Adrenal gland (tissue), 12 donors: ENCODE data around the gene HAGH. TPM values are rescaled to one million over a fixed set of nuclear protein-coding genes. Genes with fewer than 3 reads are reported as not detected.

Experiments
- DNase-seq, 7 donors: peaks; one replicate each; pipeline ENCODE4 v3.0.0-alpha.2; 2019 to 2020
- H3K27ac ChIP-seq, 5 donors: fragments of 200-600 bp; sonication (generic) in 4 of 5; 1 replicate in 3 of 5; 2 replicates in 2 of 5; pipeline versions ENCODE4 v1.5.1 to v1.8.0; 2016 to 2020; ENCODE audit warnings: mild to moderate bottlenecking in 1 of 5
- H3K27me3 ChIP-seq: fragments of 200-600 bp; 2 replicates; pipeline ENCODE4 v1.8.0; 2021
- H3K36me3 ChIP-seq, 2 donors: fragments of 200-600 bp; replicated peaks in 1 of 2; 1 replicate in 1 of 2; 2 replicates in 1 of 2; pipeline versions ENCODE4 v1.5.1 to v1.8.0; 2018 to 2022
- H3K4me1 ChIP-seq, 2 donors: fragments of 200-600 bp; replicated peaks in 1 of 2; 1 replicate in 1 of 2; 2 replicates in 1 of 2; pipeline versions ENCODE4 v1.5.1 to v1.8.0; 2018 to 2021
- H3K4me3 ChIP-seq, 4 donors: fragments of 200-600 bp; sonication (generic) in 3 of 4; one replicate each; pipeline ENCODE4 v1.5.1; 2016 to 2018
- H3K9me3 ChIP-seq, 3 donors: fragments of 200-600 bp; sonication (generic) in 1 of 3; replicated peaks in 1 of 3; 1 replicate in 2 of 3; 2 replicates in 1 of 3; pipeline versions ENCODE4 v1.5.1 to v1.8.0; 2016 to 2021
- CTCF ChIP-seq, 6 experiments: fragments of 450-650 bp in 4 of 6; fragments of 200-600 bp in 2 of 6; sonication (generic) in 1 of 6; IDR thresholded peaks; 1 replicate in 5 of 6; 2 replicates in 1 of 6; pipeline versions ENCODE4 v1.5.1 to v1.8.0; 2016 to 2021; ENCODE audit warnings: antibody characterized with exemption in 6 of 6, mild to moderate bottlenecking in 2 of 6, moderate library complexity in 1 of 6
- POLR2A ChIP-seq, 2 donors: fragments of 450-650 bp; IDR thresholded peaks; one replicate each; pipeline ENCODE4 v1.6.1; 2017; ENCODE audit warnings: antibody characterized with exemption in 2 of 2, mild to moderate bottlenecking in 2 of 2, moderate library complexity in 1 of 2
- WGBS, 4 donors: extraction: QIAGEN DNeasy Blood & Tissue Kit in 2 of 4; methylation state at CpG; one replicate each; pipeline versions ENCODE4 v1.1.5 to v1.1.7; 2013 to 2017; 5-methylcytosine and 5-hydroxymethylcytosine counted together
- intact Hi-C, 2 donors: fragments of 100-400 bp; cut with DNase I; formaldehyde crosslinking; loops; one replicate each; pipeline versions ENCODE4 v1.14.1 to v1.15.0; 2022 to 2023
- polyA plus RNA-seq, 3 donors: library from polyadenylated mRNA; stranded (reverse); fragments of 200-250 nt in 2 of 3; fragments of 350-450 nt in 1 of 3; fragmentation: Illumina TruSeq in 1 of 3; extraction: RNeasy Lipid Tissue Mini Kit (QIAGEN cat#74804) in 1 of 3; gene quantifications; one replicate each; pipeline ENCODE4 v1.2.3, GENCODE V29; 2013 to 2014
- total RNA-seq, 9 donors: library from RNA; depleted of rRNA in 4 of 9; stranded (reverse); fragments of >200 nt in 4 of 9; fragments of 120-200 nt in 1 of 9; fragmentation: NEBNext Ultra II Directional in 1 of 9; extraction: Animal tissue kit (Norgen Biotek cat#: 25700) in 1 of 9; gene quantifications; one replicate each; pipeline versions ENCODE4 v1.1.0 to v1.2.4, GENCODE V29; 2013 to 2023
- donor health status: healthy with polysubstance abuse.
- donor health status: Bipolar disorder and iron deficiency.
- donor health status: DM: yes; HTN: yes; CAD: no.
- donor health status: DM: no; HTN: no; CAD: no.
- donor health status: DM: no; HTN: no; CAD: no.
- donor health status: DM: yes; HTN: yes; CAD: no.

HAGH gene
- total and polyA plus RNA-seq, 12 donors: 75.3 to 318 (median 170) TPM

GRCh38 chr16:1775006-1775845 is 51.4 kb downstream of the HAGH start:
- no peak overlapping the region for H3K4me3 ChIP-seq
- peaks cover 30 to 38% of the 10 kb centered on the region in 2 donors for H3K4me1 ChIP-seq
- intact Hi-C loops: no loop called here
- H3K27ac ChIP-seq: peak overlapping the region in 1 of 5 donors; percentile 92
- no peak for TF ChIP-seq CTCF (IDR thresholded peaks at IDR 0.05)
- TF ChIP-seq POLR2A (IDR thresholded peaks at IDR 0.05): no peak
- DNase-seq: no peak
- WGBS, 4 donors: 79 to 90% (median 86%) methylated on average over 10 to 30 of the region's 30 CpGs
- no peaks in the 10 kb centered on the region for H3K9me3 ChIP-seq
- H3K36me3 ChIP-seq: peaks cover 0 to 44% of the 10 kb centered on the region in 2 donors
- no peaks in the 10 kb centered on the region for H3K27me3 ChIP-seq

- Histone ChIP-seq H3K9me3 (no peaks in the 10 kb centered on the region), H3K4me1 (peaks cover 26 to 37% of the 10 kb centered on the region in 2 donors), H3K27ac (peak overlapping the region in 3 of 5 donors; percentile 87 to 93 (median 92)), H3K4me3 (peak overlapping the region in 1 of 4 donors; percentile 91), H3K27me3 (no peaks in the 10 kb centered on the region), H3K36me3 (peaks cover 0 to 39% of the 10 kb centered on the region in 2 donors)
- intact Hi-C loops: loop anchor here in 1 of 2 donors (5.0 kb wide), 1 partner anchor 53 kb away; the partner anchor contains the start of genes FAHD1 and HAGH
- no peak for DNase-seq
- TF ChIP-seq POLR2A (IDR thresholded peaks at IDR 0.05) (no peak), CTCF (IDR thresholded peaks at IDR 0.05) (no peak)
- 77 to 85% (median 79%) methylated on average over 2 to 7 of the region's 7 CpGs for WGBS, 4 donors
These were observed 52.2 kb downstream of the HAGH start for GRCh38 chr16:1774448-1774780.

- WGBS, 4 donors: 13 to 50% (median 26%) methylated on average over 5 to 45 of the region's 45 CpGs
- peak overlapping the region; percentile 79 to 93 (median 91) for H3K27ac ChIP-seq
- peaks cover 26 to 36% of the 10 kb centered on the region in 2 donors for H3K4me1 ChIP-seq
- intact Hi-C loops: loop anchor here in 1 of 2 donors (5.0 kb wide), 1 partner anchor 53 kb away; the partner anchor contains the start of genes FAHD1 and HAGH
- peak overlapping the region; percentile 11 to 99 (median 64) for H3K4me3 ChIP-seq
- TF ChIP-seq POLR2A (IDR thresholded peaks at IDR 0.05) (no peak), CTCF (IDR thresholded peaks at IDR 0.05) (peak in 3 of 6 experiments; percentile 5 to 19 (median 17))
- H3K27me3 ChIP-seq: no peaks in the 10 kb centered on the region
- peak in 6 of 7 donors; percentile 52 to 86 (median 72) for DNase-seq
- H3K36me3 ChIP-seq: peaks cover 0 to 39% of the 10 kb centered on the region in 2 donors
- H3K9me3 ChIP-seq: no peaks in the 10 kb centered on the region
These were observed 52.8 kb downstream of the HAGH start for GRCh38 chr16:1773703-1774447.
